ENCODE data around the gene TMEM35A. TPM values are rescaled to one million over a fixed set of nuclear protein-coding genes. Genes with fewer than 3 reads are reported as not detected.

TMEM35A gene
- total RNA-seq, 1 donor from 2014 or later = 3.1 TPM

Other genes starting within 250 kb of the TMEM35A start
- gene NOX1, start 204.5 kb upstream of the TMEM35A start, total RNA-seq (ENCODE audit: insufficient read depth, low replicate concordance) = 0.96 TPM
- 4.3 TPM for gene XKRX, start 150.0 kb upstream of the TMEM35A start, total RNA-seq (ENCODE audit: insufficient read depth, low replicate concordance)
- gene ARL13A, start 109.2 kb upstream of the TMEM35A start, total RNA-seq (ENCODE audit: insufficient read depth, low replicate concordance) = not detected
- gene TRMT2B, start 26.8 kb upstream of the TMEM35A start, total RNA-seq (ENCODE audit: insufficient read depth, low replicate concordance) = 6.0 TPM
- gene CENPI, start 19.3 kb downstream of the TMEM35A start, total RNA-seq (ENCODE audit: insufficient read depth, low replicate concordance) = 9.6 TPM
- gene DRP2, start 140.9 kb downstream of the TMEM35A start, total RNA-seq (ENCODE audit: insufficient read depth, low replicate concordance) = 1.4 TPM
- gene TAF7L, start 212.5 kb downstream of the TMEM35A start, total RNA-seq (ENCODE audit: insufficient read depth, low replicate concordance) = not detected

All from umbilical cord (tissue), 1 donor.